PC-3 (cell line): ENCODE results near the gene IFT57. TPM values are rescaled to one million over a fixed set of nuclear protein-coding genes. Genes with fewer than 3 reads are reported as not detected.
A peak's percentile ranks its signal among the peaks of the same experiment; 100 is the strongest.

Source experiments
- ATAC-seq: fragments of 200-7000 bp; cut with Tn5 transposase; 2 replicates; pipeline ENCODE4 v1.9.1; 2020; ENCODE audit warnings: mild to moderate bottlenecking, moderate library complexity
- BruUV-seq: library from RNA; stranded (reverse); fragments of 400-500 nt; replicated peaks from 2 replicates; lab custom pipeline; 2021; lab: Mats Ljungman, UMichigan
- CTCF ChIA-PET: fragments of 300-600 bp; sonication (Branson Sonifier 250); formaldehyde crosslinking; loops from one replicate; lab custom pipeline; 2022; ENCODE audit warnings: antibody characterized with exemption; lab: Charles Lee
- POLR2A ChIA-PET: fragments of 300-600 bp; sonication (Branson Sonifier 250); formaldehyde crosslinking; loops from one replicate; lab custom pipeline; 2022; ENCODE audit warnings: antibody characterized with exemption; ENCODE audit not compliant: unreplicated experiment; lab: Charles Lee
- DNase-seq: peaks from one replicate; pipeline ENCODE4 v3.0.0-alpha.2; 2015
- H2AFZ ChIP-seq: fragments of 300-600 bp; sonication (generic); 2 replicates; pipeline ENCODE4 v1.6.0; 2016; ENCODE audit warnings: antibody characterized with exemption, low read length
- H3F3A ChIP-seq: fragments of 300-600 bp; sonication (generic); one replicate; pipeline ENCODE4 v1.6.0; 2017; ENCODE audit warnings: antibody characterized with exemption, low read length, control low read depth, mild to moderate bottlenecking; ENCODE audit not compliant: unreplicated experiment
- H3K27ac ChIP-seq: fragments of 300-600 bp; sonication (generic); 2 replicates; pipeline ENCODE4 v1.5.1; 2016; ENCODE audit warnings: mild to moderate bottlenecking, low read length
- H3K27me3 ChIP-seq: fragments of 300-600 bp; sonication (generic); 2 replicates; pipeline ENCODE4 v1.6.1; 2016; ENCODE audit warnings: low read length, mixed read lengths
- H3K36me3 ChIP-seq: fragments of 300-600 bp; sonication (generic); 2 replicates; pipeline ENCODE4 v1.6.1; 2016; ENCODE audit warnings: low read depth, mixed run types, low read length, mixed read lengths
- H3K4me1 ChIP-seq: fragments of 300-600 bp; sonication (generic); 2 replicates; pipeline ENCODE4 v1.5.1; 2016; ENCODE audit warnings: low read length; ENCODE audit not compliant: insufficient read depth
- H3K4me2 ChIP-seq: fragments of 300-600 bp; sonication (generic); 2 replicates; pipeline ENCODE4 v1.6.0; 2016; ENCODE audit warnings: low read length
- H3K4me3 ChIP-seq: fragments of 300-600 bp; sonication (generic); 2 replicates; pipeline ENCODE4 v1.5.1; 2016; ENCODE audit warnings: mild to moderate bottlenecking, low read length, mixed read lengths
- H3K79me2 ChIP-seq: fragments of 300-600 bp; sonication (generic); 2 replicates; pipeline ENCODE4 v1.6.1; 2017; ENCODE audit warnings: low read length, mixed read lengths
- H3K9ac ChIP-seq: fragments of 300-600 bp; sonication (generic); 2 replicates; pipeline ENCODE4 v1.6.0; 2016; ENCODE audit warnings: mild to moderate bottlenecking, low read length
- H3K9me2 ChIP-seq: fragments of 300-600 bp; sonication (generic); replicated peaks from 2 replicates; pipeline ENCODE4 v1.6.1; 2016; ENCODE audit warnings: mixed run types, low read length, mixed read lengths
- H3K9me3 ChIP-seq: fragments of 300-600 bp; sonication (generic); 2 replicates; pipeline ENCODE4 v1.6.1; 2016; ENCODE audit warnings: low read length, mixed read lengths
- H4K20me1 ChIP-seq: fragments of 300-600 bp; sonication (generic); 2 replicates; pipeline ENCODE4 v1.6.1; 2016; ENCODE audit warnings: low read length, mixed read lengths
- CTCF ChIP-seq: fragments of 300-600 bp; sonication (generic); conservative IDR thresholded peaks from 2 replicates; pipeline ENCODE4 v1.5.1; 2017; ENCODE audit warnings: antibody characterized with exemption, low read depth, mild to moderate bottlenecking, low read length
- EZH2 ChIP-seq: fragments of 300-600 bp; sonication (generic); IDR thresholded peaks from one replicate; pipeline ENCODE4 v1.6.1; 2017; ENCODE audit warnings: antibody characterized with exemption, mild to moderate bottlenecking, low read length; ENCODE audit not compliant: unreplicated experiment
- EZH2phosphoT487 ChIP-seq: fragments of 300-600 bp; sonication (generic); IDR thresholded peaks from 2 replicates; pipeline ENCODE4 v1.6.1; 2018; ENCODE audit warnings: mild to moderate bottlenecking, antibody characterized with exemption, low read length, borderline replicate concordance
- intact Hi-C: fragments of 100-400 bp; cut with micrococcal nuclease; formaldehyde crosslinking; loops from 2 replicates; pipeline ENCODE4 v1.9.0; 2023
- total RNA-seq: library from RNA; depleted of rRNA; stranded (reverse); fragments of >200 nt; gene quantifications from 2 replicates; pipeline ENCODE4 v1.2.3, GENCODE V29; 2014

Gene IFT57
- total RNA-seq, 1 experiment from 2014 or later: 54.0 TPM

GRCh38 chr3:108175352-108175751 lies 46.9 kb downstream of the IFT57 start:
- Histone ChIP-seq H3K9me3 (no peaks in the 10 kb centered on the region), H2AFZ (no peak overlapping the region), H4K20me1 (no peaks in the 10 kb centered on the region), H3K27ac (no peak overlapping the region), H3K36me3 (no peaks in the 10 kb centered on the region), H3K79me2 (no peaks in the 10 kb centered on the region), H3K27me3 (no peaks in the 10 kb centered on the region), H3F3A (no peaks in the 10 kb centered on the region), H3K9me2 (no peaks in the 10 kb centered on the region), H3K9ac (no peak overlapping the region), H3K4me3 (no peak overlapping the region), H3K4me2 (no peak overlapping the region), H3K4me1 (peaks cover 28% of the 10 kb centered on the region)
- no peak for TF ChIP-seq EZH2
- no peak for TF ChIP-seq CTCF
- TF ChIP-seq EZH2phosphoT487: no peak
- DNase-seq (peak; percentile 39), ATAC-seq (peak; percentile 52)
- CTCF ChIA-PET: no interaction called here
- POLR2A ChIA-PET: interaction anchor here (0.7 kb wide), 1 partner anchor 48 kb away, joined by 4 read pairs; no protein-coding TSS in a partner anchor
- intact Hi-C loops: loop anchor here (5.0 kb wide), 1 partner anchor 88 kb away; no protein-coding TSS in a partner anchor
- BruUV-seq: no TSS peak

GRCh38 chr3:108171106-108171505 lies 51.1 kb downstream of the IFT57 start:
- no peak for DNase-seq
- Histone ChIP-seq H4K20me1 (no peaks in the 10 kb centered on the region), H3K79me2 (no peaks in the 10 kb centered on the region), H3K9me3 (no peaks in the 10 kb centered on the region), H3K27ac (no peak overlapping the region), H3K9ac (no peak overlapping the region), H3K4me2 (no peak overlapping the region), H3K27me3 (no peaks in the 10 kb centered on the region), H2AFZ (no peak overlapping the region), H3K9me2 (no peaks in the 10 kb centered on the region), H3K4me1 (no peaks in the 10 kb centered on the region), H3F3A (no peaks in the 10 kb centered on the region), H3K4me3 (no peak overlapping the region), H3K36me3 (no peaks in the 10 kb centered on the region)
- ChIA-PET POLR2A (no interaction called here), CTCF (no interaction called here)
- no TSS peak for BruUV-seq
- intact Hi-C loops: no loop called here
- no peak for ATAC-seq
- no peak for TF ChIP-seq EZH2phosphoT487
- no peak for TF ChIP-seq EZH2
- TF ChIP-seq CTCF: no peak

- Histone ChIP-seq H3K4me3 (no peak overlapping the region), H3K4me2 (no peak overlapping the region), H3K9me2 (no peaks in the 10 kb centered on the region), H2AFZ (no peak overlapping the region), H3K27ac (no peak overlapping the region), H3F3A (no peaks in the 10 kb centered on the region), H3K36me3 (no peaks in the 10 kb centered on the region; the same call in 1 of the 2 replicates), H3K9ac (no peak overlapping the region), H3K27me3 (no peaks in the 10 kb centered on the region), H3K9me3 (no peaks in the 10 kb centered on the region), H3K79me2 (no peaks in the 10 kb centered on the region), H4K20me1 (no peaks in the 10 kb centered on the region), H3K4me1 (peaks cover 15% of the 10 kb centered on the region; the same call in 1 of the 2 replicates)
- no TSS peak for BruUV-seq
- TF ChIP-seq CTCF: no peak
- no peak for TF ChIP-seq EZH2phosphoT487
- TF ChIP-seq EZH2: no peak
- ChIA-PET POLR2A (no interaction called here), CTCF (no interaction called here)
- intact Hi-C loops: no loop called here
- DNase-seq: no peak
- no peak for ATAC-seq
Measured at GRCh38 chr3:108164391-108164790, 57.8 kb downstream of the IFT57 start.
